GM18861 (cell line): ENCODE measurements around the gene ZFP3.
"Not testable (repeated sequence)": the region's sequence is repeated elsewhere in the genome, so short reads cannot be mapped to it uniquely, and the experiment has no call there.

Experiments used
- ATAC-seq: cut with Tn5 transposase; IDR thresholded peaks from one replicate; pipeline ENCODE4 v1.9.1; 2021; ENCODE audit not compliant: unreplicated experiment

Gene ZFP3

DNA sequence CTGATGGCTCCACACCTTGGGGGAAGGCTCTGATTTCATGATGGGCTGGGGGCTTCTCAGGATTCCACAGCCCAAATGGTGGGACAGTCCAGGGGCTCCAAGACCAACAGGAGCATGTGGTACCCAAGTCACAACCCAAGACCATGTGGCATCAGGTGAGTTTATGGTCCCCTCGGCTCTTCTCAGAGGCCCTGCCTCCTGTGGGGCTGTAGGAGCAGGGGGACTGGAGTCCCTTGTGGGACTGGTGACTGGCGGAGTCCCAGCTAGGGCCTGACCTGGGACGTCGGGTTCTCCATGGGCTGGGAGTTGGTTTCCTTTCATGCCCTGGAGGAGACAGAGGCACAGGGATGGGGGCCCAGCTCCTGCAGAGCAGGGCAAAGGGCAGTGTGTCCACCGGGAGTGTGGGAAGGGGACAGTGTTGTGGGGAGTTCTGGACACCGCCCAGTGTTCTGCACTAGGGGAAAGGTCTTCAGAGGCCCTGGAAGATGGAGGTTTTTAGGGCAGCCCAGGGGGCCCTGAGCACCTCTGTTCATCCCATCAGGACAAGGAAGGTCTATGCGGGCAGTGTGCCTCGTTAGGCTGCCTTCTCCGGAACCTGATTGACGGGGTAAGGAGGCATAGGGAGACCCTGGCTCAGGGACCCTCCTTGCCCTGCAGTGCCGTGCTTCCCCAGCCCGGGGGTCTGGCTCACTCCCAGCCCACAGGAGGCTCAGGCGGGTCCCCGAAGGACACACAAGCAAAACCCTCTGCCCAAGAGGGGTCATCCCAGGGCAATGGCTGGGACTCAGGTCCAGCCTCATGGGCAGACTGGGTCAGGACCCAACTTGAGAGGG lies 58.5 kb downstream of the ZFP3 start:
- ATAC-seq: not testable (repeated sequence)

DNA sequence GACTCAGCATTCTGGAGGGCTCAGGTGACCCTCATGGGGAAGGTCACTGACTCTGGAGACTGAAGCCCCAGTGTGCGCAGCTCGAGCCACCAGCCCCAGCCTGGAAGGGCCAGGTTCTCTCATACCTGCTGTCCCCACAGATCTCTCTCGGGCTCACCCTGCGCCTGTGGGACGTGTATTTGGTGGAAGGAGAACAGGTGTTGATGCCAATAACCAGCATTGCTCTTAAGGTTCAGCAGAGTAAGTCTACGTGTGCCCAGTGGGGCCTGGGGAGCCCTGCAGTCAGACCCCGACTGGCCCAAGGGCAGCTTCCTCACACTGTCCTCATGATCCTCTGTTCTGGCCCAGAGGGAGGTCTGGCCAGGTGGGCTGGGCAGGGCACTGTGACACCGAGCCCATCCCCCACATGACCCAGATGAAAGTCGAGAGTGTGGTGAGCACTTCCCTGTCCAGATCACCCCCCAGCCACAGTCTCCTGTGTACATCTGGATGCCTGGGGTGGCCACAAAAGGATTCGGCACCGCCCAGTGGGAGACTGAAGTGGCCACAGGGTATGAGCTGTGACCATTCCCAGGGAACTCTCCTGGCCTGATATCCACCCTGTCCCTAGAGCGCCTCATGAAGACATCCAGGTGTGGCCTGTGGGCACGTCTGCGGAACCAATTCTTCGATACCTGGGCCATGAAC lies 59.4 kb downstream of the ZFP3 start:
- ATAC-seq: not testable (repeated sequence)

- not testable (repeated sequence) for ATAC-seq
Observed at GRCh38 chr17:5138198-5138544, 59.9 kb downstream of the ZFP3 start.

GRCh38 chr17:5138616-5139457 lies 60.6 kb downstream of the ZFP3 start:
- no peak for ATAC-seq

DNA sequence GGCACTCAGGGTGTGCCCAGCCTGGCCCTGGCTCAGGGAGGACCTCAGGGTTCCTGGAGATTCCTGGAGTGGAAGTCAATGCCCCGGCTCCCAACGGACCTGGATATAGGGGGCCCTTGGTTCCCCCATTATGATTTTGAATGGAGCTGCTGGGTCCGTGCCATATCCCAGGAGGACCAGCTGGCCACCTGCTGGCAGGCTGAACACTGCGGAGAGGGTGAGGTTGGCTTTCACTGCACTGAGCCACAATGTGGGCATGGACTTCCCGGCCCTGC lies 61.1 kb downstream of the ZFP3 start:
- no peak for ATAC-seq

DNA sequence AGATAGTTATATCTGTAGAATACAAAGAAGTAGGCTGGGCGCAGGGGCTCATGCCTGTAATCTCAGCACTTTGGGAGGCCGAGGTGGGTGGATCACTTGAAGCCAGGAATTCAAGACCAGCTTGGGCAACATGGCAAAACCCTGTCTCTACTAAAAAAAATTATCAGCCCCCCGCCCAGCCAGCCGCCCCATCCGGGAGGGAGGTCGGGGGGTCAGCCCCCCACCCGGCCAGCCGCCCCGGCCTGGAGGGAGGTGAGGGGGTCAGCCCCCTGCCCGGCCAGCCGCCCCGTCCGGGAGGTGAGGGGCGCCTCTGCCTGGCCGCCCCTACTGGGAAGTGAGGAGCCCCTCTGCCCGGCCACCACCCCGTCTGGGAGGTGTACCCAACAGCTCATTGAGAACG lies 64.6 kb downstream of the ZFP3 start:
- ATAC-seq: not testable (repeated sequence)
